SU-DHL-6 (cell line): ENCODE results near the gene DRC1.

Experiments
- CTCF ChIP-seq: fragments of 200-600 bp; sonication (generic); IDR thresholded peaks from one replicate; pipeline ENCODE4 v1.5.1; 2017; ENCODE audit warnings: antibody characterized with exemption, mild to moderate bottlenecking, low read length, moderate library complexity; ENCODE audit not compliant: insufficient read depth, poor library complexity, severe bottlenecking
- EZH2phosphoT487 ChIP-seq: fragments of 200-600 bp; sonication (generic), shearing (Covaris generic); conservative IDR thresholded peaks from 2 replicates; pipeline ENCODE4 v1.6.1; 2018; ENCODE audit warnings: mild to moderate bottlenecking, antibody characterized with exemption, low read length, moderate library complexity, mixed read lengths

DNA sequence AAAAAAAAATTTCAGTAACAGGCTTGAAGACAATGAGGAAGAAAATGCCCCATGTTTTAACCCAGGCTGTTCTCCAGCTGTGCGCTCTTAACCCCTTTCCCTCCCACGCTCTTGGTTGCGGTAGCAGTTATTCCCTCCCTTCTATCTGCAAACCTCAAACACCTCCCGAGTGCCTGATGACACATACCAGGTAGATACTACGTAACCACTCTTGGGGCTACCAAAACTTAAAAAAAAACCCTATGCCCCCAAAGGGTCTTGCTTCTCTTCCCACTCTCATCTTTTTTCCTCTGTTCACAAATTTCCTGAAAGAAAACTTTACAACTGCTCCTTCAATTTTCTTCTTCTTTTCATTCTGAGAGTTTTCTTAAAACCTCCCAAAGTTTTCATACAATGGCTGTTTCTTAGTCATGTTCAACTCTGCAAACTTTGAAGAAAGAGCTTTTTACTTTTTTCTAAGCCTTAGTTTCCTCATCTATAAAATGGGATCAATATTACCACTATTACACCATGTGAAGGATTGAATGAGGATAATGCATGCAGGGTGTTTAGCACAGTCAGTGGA lies 4.9 kb upstream of the DRC1 start:
- TF ChIP-seq CTCF (no peak), EZH2phosphoT487 (no peak)
